ENCODE data around the gene DPP3.
"Not testable (repeated sequence)": the region's sequence is repeated elsewhere in the genome, so short reads cannot be mapped to it uniquely, and the experiment has no call there.

DPP3 gene

DNA sequence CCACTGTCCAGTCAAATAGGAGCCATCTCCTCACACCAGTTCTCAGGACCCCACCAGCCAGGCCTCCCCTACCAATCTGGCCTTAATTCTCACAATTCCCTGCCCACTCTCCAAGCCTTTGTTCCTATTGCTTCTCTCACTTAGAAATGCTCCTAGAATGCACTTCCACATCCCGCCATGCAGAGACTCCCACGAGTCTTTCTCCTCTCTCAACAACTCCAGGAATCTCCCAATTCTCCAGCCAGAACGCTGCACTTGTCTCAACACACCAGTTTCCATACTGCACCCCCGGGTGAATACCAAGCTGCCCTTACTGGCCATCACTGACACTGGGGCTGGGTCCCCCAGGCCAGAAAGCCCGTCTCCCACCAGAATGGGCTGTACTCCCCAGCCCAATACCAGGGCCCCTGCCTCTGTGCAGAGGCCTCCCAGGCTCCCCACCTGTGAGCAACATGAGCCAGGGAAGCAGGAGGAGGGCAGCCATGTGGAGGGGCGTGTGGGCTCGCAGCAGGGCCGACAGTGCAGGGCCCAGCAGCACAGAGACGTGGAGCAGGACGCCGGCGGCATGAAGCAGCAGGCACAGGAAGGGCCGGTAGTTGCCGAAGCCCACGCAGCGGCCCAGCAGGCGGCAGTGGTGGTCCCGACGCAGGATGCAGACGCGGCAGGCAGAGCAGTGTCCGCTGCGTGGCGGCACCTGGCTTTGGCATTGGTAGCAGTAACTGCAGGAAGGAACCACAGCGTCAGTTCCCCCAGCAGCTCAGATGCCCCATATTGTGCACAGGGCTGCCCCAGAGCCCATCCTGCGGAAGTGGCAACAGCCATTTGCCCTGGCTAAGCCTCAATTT, 63.3 kb downstream of the DPP3 start:
- in situ Hi-C loops (cut with HindIII; ENCODE audit: low sequenced_read_pairs): no loop called here
- TF ChIP-seq CTCF (IDR thresholded peaks at IDR 0.05; ENCODE audit: low read depth, low read length): peak; percentile 70
- DNase-seq (ENCODE audit: low read depth, low spot score): peak; percentile 46
- H3K4me3 ChIP-seq (ENCODE audit: low read depth, low read length): no peak overlapping the region

DNA sequence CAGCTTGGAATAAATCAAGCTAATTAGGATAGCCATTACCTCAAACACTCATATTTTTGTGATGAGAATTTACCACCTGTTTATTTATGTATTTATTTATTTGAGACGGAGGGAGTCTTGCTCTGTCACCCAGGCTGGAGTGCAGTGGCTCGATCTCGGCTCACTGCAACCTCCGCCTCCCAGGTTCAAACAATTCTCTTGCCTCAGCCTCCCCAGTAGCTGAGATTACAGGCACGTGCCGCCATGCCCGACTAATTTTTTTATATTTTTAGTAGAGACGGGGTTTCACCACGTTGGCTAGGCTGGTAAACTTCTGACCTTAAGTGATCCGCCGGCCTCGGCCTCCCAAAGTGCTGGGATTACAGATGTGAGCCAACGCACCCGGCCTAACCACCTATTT, 64.7 kb downstream of the DPP3 start:
- H3K4me3 ChIP-seq (ENCODE audit: low read depth, low read length): peak overlapping the region; percentile 71
- DNase-seq (ENCODE audit: low read depth, low spot score); in situ Hi-C loops (cut with HindIII; ENCODE audit: low sequenced_read_pairs): not testable (repeated sequence)

GRCh38 chr11:66545701-66546367, 65.6 kb downstream of the DPP3 start, which contains the start of gene ZDHHC24:
Gene ZDHHC24, minus strand, starts transcription at chr11:66546048. Its CDS starts 45 bp downstream, at chr11:66546003.
- DNase-seq (ENCODE audit: low read depth, low spot score): peak; percentile 99
- TF ChIP-seq CTCF (IDR thresholded peaks at IDR 0.05; ENCODE audit: low read depth, low read length): no peak
- in situ Hi-C loops (cut with HindIII; ENCODE audit: low sequenced_read_pairs): no loop called here
- H3K4me3 ChIP-seq (ENCODE audit: low read depth, low read length): peak within 1 kb of the TSS; percentile 71

DNA sequence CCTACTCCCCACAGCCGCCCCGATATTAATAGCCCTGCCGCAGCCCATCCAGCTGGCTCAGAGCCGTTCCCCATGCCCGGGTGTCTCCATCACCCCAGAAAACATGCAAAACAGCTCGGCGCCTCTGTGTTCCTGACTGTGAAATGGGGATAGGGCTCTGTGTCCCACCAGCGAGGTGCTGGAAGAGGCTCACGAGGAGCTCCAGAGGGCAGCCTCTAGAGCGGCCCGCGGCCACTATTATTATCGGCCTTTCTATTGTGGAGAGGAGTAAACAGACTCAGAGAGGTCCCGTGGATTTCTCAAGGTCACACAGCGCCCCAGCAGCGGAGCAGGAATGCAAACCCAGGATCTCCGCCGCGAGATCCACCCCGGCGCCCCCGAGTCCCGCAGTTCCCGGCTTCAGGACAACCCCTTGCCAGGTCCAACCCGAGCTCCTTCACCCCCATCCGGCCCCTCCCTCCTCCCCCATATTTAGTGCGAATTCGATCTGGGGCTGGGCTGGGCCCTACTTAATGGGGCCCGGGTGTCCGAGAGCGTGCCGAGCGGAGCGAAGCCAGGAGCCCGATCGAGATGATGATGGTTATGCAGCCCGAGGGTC, 66.2 kb downstream of the DPP3 start, which contains the start of gene ACTN3:
Gene ACTN3, plus strand, starts transcription at position 536 of the 598 bp plus-strand sequence. Its CDS starts 35 bp downstream, at position 571.
- in situ Hi-C loops (cut with HindIII; ENCODE audit: low sequenced_read_pairs): no loop called here

GRCh38 chr11:66546966-66547661, 66.9 kb downstream of the DPP3 start:
- in situ Hi-C loops (cut with HindIII; ENCODE audit: low sequenced_read_pairs): no loop called here
- no peak for DNase-seq (ENCODE audit: low read depth, low spot score)
- H3K4me3 ChIP-seq (ENCODE audit: low read depth, low read length): no peak overlapping the region
- no peak for TF ChIP-seq CTCF (IDR thresholded peaks at IDR 0.05; ENCODE audit: low read depth, low read length)

More for the DNA sequence above, 66.2 kb downstream of the DPP3 start, which contains the start of gene ACTN3:
- H3K4me3 ChIP-seq (ENCODE audit: low read depth, low read length): peak within 1 kb of the TSS; percentile 71
- no peak for DNase-seq (ENCODE audit: low read depth, low spot score)
- no peak for TF ChIP-seq CTCF (IDR thresholded peaks at IDR 0.05; ENCODE audit: low read depth, low read length)

GRCh38 chr11:66547662-66548009, 67.4 kb downstream of the DPP3 start:
- TF ChIP-seq CTCF (IDR thresholded peaks at IDR 0.05; ENCODE audit: low read depth, low read length): no peak
- no peak for DNase-seq (ENCODE audit: low read depth, low spot score)
- in situ Hi-C loops (cut with HindIII; ENCODE audit: low sequenced_read_pairs): no loop called here
- no peak overlapping the region for H3K4me3 ChIP-seq (ENCODE audit: low read depth, low read length)
